DOHH2 (cell line): ENCODE data around the gene PKD2.

Experiments
- H3F3A ChIP-seq: fragments of 200-600 bp; sonication (generic), shearing (Covaris generic); 2 replicates; pipeline ENCODE4 v1.6.0; 2016; ENCODE audit warnings: antibody characterized with exemption, mild to moderate bottlenecking; ENCODE audit not compliant: control insufficient read depth, insufficient read depth
- H3K27ac ChIP-seq: fragments of 200-600 bp; sonication (generic); 2 replicates; pipeline ENCODE4 v1.5.1; 2014; ENCODE audit warnings: low read depth, mild to moderate bottlenecking, low read length, moderate library complexity
- H3K27me3 ChIP-seq: fragments of 200-600 bp; sonication (generic); 2 replicates; pipeline ENCODE4 v1.6.1; 2014; ENCODE audit warnings: mild to moderate bottlenecking, low read length, mixed read lengths; ENCODE audit not compliant: control insufficient read depth
- H3K36me3 ChIP-seq: fragments of 200-600 bp; sonication (generic); 2 replicates; pipeline ENCODE4 v1.6.1; 2014; ENCODE audit warnings: mild to moderate bottlenecking, low read length, moderate library complexity, mixed read lengths; ENCODE audit not compliant: control insufficient read depth
- H3K4me1 ChIP-seq: fragments of 200-600 bp; sonication (generic); 2 replicates; pipeline ENCODE4 v1.6.1; 2014; ENCODE audit warnings: mild to moderate bottlenecking, low read length, mixed read lengths; ENCODE audit not compliant: control insufficient read depth
- H3K4me2 ChIP-seq: fragments of 200-600 bp; sonication (generic); 2 replicates; pipeline ENCODE4 v1.6.0; 2014; ENCODE audit warnings: mild to moderate bottlenecking, low read length, moderate library complexity
- H3K4me3 ChIP-seq: fragments of 200-600 bp; sonication (generic); 2 replicates; pipeline ENCODE4 v1.5.1; 2014; ENCODE audit warnings: mild to moderate bottlenecking, low read length, mixed read lengths
- H3K79me2 ChIP-seq: fragments of 200-600 bp; sonication (generic); 2 replicates; pipeline ENCODE4 v1.6.1; 2014; ENCODE audit warnings: mild to moderate bottlenecking, low read length, mixed read lengths; ENCODE audit not compliant: control insufficient read depth
- H3K9me2 ChIP-seq: fragments of 200-600 bp; sonication (generic); replicated peaks from 2 replicates; pipeline ENCODE4 v1.6.1; 2014; ENCODE audit warnings: mild to moderate bottlenecking, low read length, mixed read lengths; ENCODE audit not compliant: control insufficient read depth
- H3K9me3 ChIP-seq: fragments of 200-600 bp; sonication (generic); 2 replicates; pipeline ENCODE4 v1.6.1; 2014; ENCODE audit warnings: antibody characterized with exemption, low read length, mixed read lengths; ENCODE audit not compliant: control insufficient read depth, insufficient read depth
- H4K20me1 ChIP-seq: fragments of 200-600 bp; sonication (generic); 2 replicates; pipeline ENCODE4 v1.6.0; 2014; ENCODE audit warnings: low read depth, mild to moderate bottlenecking, antibody characterized with exemption, low read length, moderate library complexity; ENCODE audit not compliant: control insufficient read depth, insufficient read depth
- EZH2phosphoT487 ChIP-seq: fragments of 200-600 bp; sonication (generic); IDR thresholded peaks from 2 replicates; pipeline ENCODE4 v1.6.1; 2017; ENCODE audit warnings: borderline replicate concordance, mild to moderate bottlenecking, antibody characterized with exemption, low read length, moderate library complexity, mixed read lengths
- TF ChIP-seq, protein P1 (sequence below): fragments of 200-600 bp; sonication (generic); IDR thresholded peaks from one replicate; pipeline ENCODE4 v1.5.1; 2014; ENCODE audit warnings: antibody characterized with exemption, mild to moderate bottlenecking, low read depth, low read length; ENCODE audit not compliant: poor library complexity, severe bottlenecking

Gene PKD2

GRCh38 chr4:87974856-87975462, 32.5 kb upstream of the PKD2 start:
- Histone ChIP-seq H3K4me3 (no peak overlapping the region), H4K20me1 (no peaks in the 10 kb centered on the region), H3K9me2 (no peaks in the 10 kb centered on the region), H3K79me2 (no peaks in the 10 kb centered on the region), H3K4me1 (peaks cover 28% of the 10 kb centered on the region), H3K4me2 (peak overlapping the region; percentile 48; the same call in 1 of the 2 replicates), H3K27me3 (peaks cover 13% of the 10 kb centered on the region; the same call in 1 of the 2 replicates), H3K9me3 (no peaks in the 10 kb centered on the region), H3F3A (peaks cover 5% of the 10 kb centered on the region; the same call in 1 of the 2 replicates), H3K27ac (no peak overlapping the region), H3K36me3 (no peaks in the 10 kb centered on the region)
- TF ChIP-seq, protein P1, sequence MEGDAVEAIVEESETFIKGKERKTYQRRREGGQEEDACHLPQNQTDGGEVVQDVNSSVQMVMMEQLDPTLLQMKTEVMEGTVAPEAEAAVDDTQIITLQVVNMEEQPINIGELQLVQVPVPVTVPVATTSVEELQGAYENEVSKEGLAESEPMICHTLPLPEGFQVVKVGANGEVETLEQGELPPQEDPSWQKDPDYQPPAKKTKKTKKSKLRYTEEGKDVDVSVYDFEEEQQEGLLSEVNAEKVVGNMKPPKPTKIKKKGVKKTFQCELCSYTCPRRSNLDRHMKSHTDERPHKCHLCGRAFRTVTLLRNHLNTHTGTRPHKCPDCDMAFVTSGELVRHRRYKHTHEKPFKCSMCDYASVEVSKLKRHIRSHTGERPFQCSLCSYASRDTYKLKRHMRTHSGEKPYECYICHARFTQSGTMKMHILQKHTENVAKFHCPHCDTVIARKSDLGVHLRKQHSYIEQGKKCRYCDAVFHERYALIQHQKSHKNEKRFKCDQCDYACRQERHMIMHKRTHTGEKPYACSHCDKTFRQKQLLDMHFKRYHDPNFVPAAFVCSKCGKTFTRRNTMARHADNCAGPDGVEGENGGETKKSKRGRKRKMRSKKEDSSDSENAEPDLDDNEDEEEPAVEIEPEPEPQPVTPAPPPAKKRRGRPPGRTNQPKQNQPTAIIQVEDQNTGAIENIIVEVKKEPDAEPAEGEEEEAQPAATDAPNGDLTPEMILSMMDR = no peak
- no peak for TF ChIP-seq EZH2phosphoT487

GRCh38 chr4:87975466-87975865, 32.0 kb upstream of the PKD2 start, which contains the start of gene SPP1:
SPP1 (plus strand) TSS chr4:87975714; CDS start chr4:87976896, 1,182 bp downstream.
- Histone ChIP-seq H3K4me3 (peak within 1 kb of the TSS; percentile 52), H3K27me3 (peaks cover 13% of the 10 kb centered on the region; the same call in 1 of the 2 replicates), H3K79me2 (no peaks in the 10 kb centered on the region), H3K4me2 (peak within 1 kb of the TSS; percentile 48), H3K9me3 (no peaks in the 10 kb centered on the region), H3K4me1 (peaks cover 28% of the 10 kb centered on the region), H3F3A (peaks cover 5% of the 10 kb centered on the region; the same call in 1 of the 2 replicates), H3K9me2 (no peaks in the 10 kb centered on the region), H4K20me1 (no peaks in the 10 kb centered on the region), H3K27ac (no peak within 1 kb of the TSS), H3K36me3 (no peaks in the 10 kb centered on the region)
- TF ChIP-seq EZH2phosphoT487 = no peak
- TF ChIP-seq, protein P1 = no peak

DNA sequence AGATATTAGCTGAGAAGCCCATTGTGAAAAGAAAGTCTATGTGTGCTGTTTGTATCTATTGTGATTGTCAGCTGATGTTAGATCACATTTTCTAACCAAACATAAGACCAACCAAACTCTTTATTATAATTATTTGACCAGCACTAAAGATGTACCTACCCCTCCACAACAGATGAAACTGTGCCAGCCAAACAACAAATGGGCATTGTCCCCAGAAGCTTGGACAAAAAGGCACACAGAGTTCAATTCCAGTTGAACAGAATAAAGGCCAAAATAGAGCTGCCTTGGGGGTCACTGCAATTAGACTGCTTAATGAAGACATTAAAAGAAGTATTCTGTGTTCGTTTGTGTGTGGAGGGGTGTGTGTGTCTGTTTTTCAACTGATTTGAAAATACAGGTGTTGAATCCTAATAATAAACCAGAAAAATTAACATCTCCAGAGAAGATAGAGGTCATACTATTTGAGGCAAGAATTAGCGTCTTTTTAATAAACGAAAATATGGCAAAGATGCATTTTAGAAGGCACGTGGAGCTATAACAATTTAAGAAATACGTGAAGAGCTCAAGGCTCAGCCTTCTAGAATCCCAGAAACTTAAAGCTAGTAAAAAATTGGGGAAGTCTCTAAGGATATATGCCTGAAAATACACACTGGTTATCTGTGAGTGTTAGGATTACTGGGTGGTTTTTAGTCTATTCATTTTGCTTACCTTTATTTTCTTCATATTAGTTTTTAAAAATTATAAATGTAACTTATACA, 29.7 kb upstream of the PKD2 start:
- TF ChIP-seq, protein P1 = no peak
- no peak for TF ChIP-seq EZH2phosphoT487
- Histone ChIP-seq H3K79me2 (no peaks in the 10 kb centered on the region), H3K4me2 (peak overlapping the region; percentile 30; the same call in 1 of the 2 replicates), H4K20me1 (no peaks in the 10 kb centered on the region), H3K4me1 (peaks cover 28% of the 10 kb centered on the region), H3K36me3 (no peaks in the 10 kb centered on the region), H3K27me3 (peaks cover 13% of the 10 kb centered on the region; the same call in 1 of the 2 replicates), H3F3A (peaks cover 5% of the 10 kb centered on the region; the same call in 1 of the 2 replicates), H3K27ac (0 out of 2 replicates have a peak overlapping the region, but pooled peaks have one; percentile 7), H3K9me3 (no peaks in the 10 kb centered on the region), H3K4me3 (0 out of 2 replicates have a peak overlapping the region, but pooled peaks have one; percentile 3), H3K9me2 (no peaks in the 10 kb centered on the region)
